Germinal center (tissue), 1 donor: ENCODE data around the gene DCP2.
A peak's percentile ranks its signal among the peaks of the same experiment; 100 is the strongest.

Experiments
- DNase-seq: peaks from one replicate; pipeline ENCODE4 v3.0.0; 2012; ENCODE audit warnings: mixed read lengths, low spot score

Gene DCP2

DNA sequence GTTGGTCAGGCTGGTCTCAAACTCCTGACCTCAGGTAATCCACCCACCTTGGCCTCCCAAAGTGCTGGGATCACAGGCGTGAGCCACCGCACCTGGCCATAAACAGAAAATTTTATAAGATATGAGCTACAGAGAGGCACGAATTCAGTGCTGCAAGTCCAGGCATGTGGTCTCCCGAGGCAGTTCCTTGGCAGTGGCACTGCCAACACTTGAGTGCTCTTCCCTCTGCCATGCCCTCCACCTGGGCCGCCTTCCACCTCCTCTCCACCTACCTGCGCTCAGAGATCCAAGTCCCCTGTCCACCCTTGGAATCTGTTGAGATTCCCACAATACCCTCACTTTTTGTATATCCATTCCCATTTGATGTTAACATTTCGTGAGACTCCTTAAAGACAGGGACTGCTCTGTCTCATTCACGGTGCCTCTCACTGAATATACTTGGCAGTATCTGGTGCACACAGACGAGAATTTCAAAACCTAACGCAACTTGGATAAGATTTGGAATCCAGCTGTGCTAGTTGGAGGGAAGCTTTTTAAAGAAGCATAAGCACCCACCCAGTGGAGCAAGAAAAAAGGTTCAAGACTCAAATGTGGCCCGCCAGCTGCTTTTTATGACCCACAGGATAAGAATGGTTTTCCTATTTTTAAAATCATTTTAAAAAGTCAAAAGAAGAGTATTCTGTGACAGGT, 68.3 kb downstream of the DCP2 start:
- DNase-seq: no peak

DNA sequence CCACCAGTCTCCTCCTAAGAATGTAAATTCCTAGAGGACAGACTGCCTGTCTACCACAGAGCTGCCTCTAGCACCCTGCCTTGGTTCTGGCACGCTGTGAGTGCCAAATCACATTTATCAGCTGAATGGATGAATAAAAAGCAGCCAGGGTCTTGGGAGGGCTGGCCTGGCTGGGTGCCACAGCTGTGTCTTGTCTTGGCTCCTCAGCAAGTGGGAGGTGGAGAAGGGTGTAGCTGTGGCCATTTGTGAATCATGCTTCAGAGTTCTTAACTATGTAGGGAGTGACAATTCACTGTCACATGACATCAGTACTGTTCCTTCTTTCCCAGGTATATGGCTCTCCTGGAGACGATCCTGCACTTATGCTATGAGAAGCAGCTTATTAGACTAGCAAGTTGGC, 70.6 kb downstream of the DCP2 start:
- no peak for DNase-seq

DNA sequence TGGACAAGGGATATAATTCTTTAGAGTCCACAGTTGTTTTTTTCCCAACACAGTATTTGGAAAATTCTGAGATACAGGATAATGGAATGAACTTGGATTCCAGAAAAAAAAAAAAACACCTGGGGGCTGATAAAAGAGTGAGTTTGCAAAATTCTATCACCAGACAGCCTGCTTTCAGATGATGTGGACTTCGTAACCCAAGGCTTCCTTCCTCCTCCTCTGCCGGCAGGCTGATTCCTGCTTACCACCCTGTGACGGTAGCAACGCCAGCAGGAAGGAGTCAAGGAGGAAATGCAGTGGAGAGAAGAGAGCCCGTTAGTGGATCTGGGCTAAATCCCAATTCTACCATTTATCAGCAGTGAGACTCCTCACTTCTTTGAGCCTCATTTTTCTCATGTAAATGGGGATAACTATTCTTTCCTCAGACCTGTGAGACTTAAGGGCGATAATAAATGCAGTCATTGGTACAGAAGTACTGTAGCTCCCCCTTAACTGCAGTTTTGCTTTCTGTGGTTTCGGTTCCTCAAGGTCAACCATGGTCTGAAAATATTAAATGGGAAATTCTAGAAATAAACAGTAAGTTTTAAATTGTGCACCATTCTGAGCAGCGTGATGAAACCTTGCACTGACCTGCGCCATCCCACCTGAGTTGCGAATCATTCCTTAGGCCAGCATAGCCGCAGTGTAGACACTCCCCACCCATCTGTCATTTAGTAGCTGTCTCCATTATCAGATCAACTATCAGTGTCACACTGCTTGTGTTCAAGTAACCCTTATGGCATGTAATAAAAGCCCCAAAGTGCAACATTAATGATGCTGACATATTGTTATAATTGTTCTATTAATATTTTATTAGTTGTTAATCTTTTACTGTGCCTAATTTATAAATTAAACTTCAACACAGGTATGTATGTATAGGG, 71.4 kb downstream of the DCP2 start:
- DNase-seq: peak; percentile 37

DNA sequence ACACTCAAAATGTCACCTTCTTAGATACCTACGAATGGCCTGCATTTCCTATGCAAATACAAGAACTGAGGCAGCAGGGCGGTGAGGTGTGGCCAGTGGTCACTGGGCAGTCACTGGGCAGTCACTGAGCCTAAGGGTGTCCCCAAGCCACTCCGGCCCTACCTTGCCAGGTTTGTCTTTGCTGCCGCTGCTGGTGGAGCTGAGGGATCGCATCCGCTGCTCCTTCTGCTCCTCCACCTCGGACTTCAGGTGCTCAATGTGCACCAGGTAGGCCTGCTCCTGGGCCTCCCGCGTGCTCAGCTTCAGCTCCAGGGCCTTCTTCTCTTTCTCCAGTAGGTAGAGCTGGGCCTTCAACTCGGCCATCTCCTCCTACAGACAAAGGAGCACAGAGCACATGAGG, 72.3 kb downstream of the DCP2 start:
- DNase-seq: no peak

DNA sequence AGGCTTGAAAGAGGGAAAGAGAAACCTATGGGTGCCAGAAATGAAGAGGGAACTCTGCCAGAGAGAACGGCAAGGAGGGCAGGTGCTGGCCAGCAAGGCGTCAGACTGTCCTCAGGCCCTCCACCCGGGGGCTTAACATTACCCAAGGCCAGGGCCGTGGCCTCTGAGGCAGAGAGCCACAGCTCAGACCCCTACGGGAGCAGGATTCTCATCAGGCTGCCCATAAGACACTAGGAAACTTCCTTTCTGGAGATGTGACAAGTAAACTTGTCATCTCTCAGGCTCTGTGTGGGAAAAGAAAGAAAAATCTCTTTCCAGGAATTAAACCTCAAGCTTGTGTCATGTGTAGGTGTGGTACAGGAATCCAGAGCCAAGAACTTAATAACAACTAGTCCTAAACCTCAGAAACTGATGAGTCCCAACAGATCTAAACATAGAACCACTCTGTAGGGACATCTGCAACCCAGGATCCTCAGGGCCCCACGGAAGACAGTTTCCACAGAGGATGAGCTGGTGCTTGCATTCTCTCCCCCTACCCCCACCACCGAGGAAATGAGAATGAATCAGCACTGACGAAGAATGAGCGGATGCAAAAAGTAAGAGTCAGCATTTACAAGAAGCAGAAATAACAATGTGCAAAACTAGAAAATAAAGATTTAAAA, 74.3 kb downstream of the DCP2 start:
- no peak for DNase-seq

DNA sequence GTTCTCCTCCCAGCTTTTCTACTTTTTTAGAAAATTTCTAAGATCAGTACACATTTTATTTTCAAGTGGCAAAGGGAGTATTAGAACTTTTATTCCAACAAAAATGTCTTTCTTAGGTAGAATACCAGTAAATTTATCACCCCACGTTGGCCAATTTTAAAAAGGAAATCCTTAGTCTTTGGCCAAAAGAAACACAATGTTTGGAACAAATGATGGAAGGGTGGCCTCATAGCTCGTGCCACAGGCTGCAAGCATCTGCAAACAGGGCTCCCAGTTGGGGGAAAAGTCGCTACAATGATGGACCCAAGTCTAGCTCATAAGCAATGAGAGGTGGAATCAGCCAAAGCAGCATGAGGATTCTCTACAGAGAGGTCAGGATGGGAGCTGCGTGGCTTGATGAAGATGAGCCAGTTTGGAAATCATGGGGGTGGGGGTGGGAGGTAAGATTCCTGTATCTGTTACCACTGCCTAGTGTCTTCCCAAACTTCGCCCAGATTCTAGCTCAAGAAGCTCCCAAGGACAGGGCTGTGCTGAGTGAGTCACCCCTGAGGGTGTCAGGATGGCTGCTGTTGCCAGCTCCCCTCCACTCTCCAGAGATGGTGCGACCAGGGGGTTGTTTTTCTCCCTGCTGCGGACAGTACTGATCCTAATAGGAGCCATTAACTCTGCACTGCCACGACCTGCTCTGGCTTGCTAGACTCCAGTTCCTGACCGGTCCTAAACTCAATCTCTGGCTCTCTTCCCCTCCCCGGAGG, 75.6 kb downstream of the DCP2 start:
- no peak for DNase-seq

DNA sequence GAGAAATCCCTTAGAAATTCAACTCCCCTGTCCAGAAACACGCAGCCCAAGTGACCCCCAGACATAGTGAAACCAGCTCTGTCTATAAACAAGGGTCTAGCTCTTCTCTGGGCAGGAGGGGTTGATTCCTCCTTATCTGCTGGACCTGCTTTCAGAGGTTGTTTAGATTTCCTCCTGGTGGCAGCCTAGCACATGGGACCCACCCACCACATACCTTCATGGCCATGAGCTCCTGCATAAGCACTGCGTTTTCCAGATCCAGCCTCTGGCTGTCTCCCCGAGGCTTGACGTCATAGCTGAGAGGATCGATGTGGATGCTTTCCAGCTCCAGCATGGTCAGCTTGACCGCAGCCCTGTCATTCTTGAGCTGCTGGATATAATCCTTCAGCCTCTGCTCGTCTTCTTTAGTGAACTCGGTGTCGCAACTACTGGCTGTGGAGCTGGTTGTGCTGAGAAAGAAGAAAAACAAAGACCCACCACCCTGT, 77.0 kb downstream of the DCP2 start:
- DNase-seq: no peak

DNA sequence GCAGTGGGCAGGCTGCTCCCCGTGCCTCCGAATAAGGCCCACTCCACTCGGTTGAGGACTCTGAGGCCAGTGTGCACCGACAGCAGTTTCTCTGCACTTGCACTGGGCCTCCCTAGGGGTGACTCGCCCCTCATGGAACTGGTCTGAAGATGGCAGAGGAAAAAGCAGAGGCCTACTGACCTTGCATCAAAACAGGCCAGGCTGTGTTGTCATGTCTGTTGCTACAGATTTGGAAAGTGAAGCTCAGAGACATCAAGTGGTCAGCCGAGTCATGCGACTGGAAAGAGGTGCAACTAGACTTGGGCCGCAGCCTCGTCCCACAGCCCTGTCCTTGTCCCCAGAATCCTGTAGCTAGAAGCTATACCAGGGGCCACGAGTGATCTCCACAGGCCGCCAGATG, 78.3 kb downstream of the DCP2 start:
- DNase-seq: no peak

DNA sequence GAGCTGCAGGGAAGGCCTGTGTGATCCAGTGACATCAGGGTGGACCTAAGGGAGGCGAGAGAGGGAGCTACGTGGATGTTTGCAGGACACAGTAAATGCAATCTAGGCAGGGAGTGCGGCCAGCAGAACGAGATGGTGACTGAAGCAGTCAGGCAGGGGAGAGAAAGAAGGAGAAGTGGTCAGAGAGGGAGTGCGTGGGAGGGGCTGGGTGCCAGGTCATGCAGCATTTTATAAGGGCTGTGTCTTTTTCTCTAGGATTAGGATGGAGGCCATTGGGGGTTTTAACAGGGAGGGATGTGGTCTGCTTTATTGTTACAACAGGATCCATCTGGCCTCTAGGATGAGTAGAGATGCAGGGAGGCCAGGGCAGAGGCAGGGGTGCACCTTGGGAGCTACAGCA, 80.4 kb downstream of the DCP2 start:
- no peak for DNase-seq

DNA sequence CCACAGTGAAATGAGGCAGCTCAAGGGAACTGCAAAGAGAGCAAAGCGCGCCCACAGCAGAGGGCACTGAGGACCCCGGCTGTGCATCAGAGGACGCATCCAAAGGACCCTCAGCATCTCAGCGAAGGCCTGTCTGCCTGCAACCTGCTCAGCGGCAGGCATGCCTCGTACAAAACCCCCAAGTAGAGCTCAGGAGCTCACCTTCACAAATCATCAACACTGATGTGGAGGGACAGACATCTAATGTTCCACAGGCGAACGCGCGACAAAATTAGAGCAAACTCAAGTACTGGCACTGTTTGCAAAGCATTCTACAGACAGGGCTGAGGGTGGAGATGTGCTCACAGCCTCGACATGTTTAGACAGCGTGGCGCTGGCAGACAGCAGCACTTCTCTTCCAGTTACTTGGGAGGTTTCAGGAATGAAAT, 81.0 kb downstream of the DCP2 start:
- DNase-seq: no peak

DNA sequence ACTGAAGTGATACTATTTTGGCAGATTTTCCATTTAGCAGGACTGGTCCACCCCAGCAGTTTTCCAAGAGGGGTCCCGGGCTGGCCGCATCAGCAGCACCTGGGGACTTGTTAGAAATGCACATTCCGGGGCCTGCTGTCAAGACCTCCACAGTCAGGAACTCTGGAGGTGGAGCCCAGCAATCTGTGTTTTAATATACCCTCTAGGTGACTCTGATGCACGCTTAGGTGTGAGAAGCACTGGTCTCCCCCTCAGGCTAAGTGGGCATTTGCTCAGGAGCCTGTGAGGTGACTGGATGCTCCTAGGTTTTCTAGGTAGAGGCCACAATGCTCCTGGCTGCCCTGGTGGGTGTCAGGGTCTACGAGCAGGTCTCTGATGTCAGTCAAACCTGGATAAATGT, 81.7 kb downstream of the DCP2 start:
- DNase-seq: no peak

DNA sequence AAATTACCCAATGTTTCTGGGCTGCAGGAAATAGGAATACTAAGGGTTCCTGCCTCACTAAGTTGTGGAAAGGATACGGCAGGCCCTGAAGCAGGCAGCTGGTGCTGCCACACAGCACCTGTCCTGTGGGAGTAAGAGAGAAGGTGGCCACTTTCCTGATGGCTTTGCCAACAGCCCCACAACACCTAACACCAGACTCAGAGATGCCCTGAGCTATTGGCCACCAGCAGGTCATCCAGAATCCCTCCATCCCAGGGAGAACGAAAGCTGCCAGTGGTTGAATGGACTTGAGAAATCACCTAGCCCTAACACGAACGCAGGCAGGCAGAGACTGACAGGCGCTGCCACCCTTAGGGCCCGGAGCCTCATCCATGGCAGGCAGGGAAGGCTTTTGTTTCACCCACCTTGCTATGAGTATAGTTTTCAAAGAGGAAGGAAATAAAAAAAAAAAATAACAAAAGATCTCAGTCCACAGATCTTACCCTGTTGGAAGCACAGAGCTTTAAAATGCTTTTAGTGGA, 82.2 kb downstream of the DCP2 start:
- no peak for DNase-seq

DNA sequence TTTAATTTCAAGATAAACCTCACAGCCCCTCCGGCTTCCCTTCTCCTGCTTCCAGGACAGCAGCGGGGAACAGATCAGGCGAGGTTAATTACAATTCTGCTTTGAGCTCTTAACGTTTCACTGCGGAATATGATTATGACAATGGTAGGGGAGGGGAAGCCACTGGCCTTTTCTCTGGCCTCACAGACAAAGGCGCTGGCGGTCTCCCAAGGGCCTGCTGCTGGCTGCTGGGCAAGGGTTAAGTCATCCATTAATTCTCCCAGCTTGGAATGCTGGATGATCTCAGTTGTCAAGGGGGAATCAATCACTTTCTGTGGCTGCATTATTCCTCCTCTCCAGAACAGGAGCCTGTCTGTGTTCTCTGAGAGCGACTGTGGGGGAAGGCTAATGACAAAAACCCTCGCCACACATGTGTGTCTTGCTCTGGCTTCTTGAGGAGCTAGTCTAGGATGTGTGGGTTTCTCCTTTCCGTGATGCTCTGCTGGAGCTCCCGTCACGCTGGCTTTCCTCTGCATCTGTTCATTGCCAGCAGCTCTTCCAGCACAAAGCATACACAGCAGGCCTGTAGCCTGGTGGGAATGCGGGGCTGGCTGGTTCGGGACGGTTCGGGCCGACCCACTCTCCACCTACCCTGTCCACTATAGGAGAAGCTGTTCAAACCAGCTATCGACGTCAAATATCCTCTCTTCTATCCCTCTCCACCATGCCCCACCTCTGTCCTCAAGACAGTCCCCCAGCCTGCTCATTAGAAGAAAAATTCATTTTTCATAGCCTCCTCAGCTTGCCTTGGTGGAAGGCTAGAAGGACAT, 82.8 kb downstream of the DCP2 start:
- DNase-seq: no peak

DNA sequence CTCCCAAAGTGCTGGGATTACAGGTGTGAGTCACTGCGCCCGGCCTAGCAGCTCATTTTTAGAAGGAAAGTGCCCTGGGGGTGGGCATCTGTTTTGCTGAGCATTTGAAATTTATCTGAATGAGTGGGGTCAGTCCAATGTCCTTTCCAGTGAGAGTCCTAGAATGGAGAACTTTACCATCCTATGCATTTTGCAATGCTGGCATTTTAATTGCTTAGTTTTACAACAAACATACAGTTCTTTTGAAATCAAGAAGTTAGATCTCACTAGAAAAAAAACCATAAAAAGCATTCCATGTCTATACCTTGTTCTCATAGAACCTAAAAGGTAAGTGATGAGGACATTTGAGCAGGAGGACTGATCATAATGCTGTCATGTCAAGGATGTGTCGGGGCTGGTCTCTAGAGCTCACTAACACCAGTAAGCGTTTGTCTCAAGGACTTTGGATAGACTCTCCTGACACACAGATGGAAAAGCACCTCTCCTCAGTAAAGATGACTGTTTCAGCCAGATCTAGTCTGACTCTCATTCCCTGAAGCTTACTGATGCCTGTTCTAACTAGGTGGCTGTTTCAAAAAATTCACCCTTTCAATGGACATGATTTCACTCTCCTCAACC, 83.9 kb downstream of the DCP2 start:
- no peak for DNase-seq

DNA sequence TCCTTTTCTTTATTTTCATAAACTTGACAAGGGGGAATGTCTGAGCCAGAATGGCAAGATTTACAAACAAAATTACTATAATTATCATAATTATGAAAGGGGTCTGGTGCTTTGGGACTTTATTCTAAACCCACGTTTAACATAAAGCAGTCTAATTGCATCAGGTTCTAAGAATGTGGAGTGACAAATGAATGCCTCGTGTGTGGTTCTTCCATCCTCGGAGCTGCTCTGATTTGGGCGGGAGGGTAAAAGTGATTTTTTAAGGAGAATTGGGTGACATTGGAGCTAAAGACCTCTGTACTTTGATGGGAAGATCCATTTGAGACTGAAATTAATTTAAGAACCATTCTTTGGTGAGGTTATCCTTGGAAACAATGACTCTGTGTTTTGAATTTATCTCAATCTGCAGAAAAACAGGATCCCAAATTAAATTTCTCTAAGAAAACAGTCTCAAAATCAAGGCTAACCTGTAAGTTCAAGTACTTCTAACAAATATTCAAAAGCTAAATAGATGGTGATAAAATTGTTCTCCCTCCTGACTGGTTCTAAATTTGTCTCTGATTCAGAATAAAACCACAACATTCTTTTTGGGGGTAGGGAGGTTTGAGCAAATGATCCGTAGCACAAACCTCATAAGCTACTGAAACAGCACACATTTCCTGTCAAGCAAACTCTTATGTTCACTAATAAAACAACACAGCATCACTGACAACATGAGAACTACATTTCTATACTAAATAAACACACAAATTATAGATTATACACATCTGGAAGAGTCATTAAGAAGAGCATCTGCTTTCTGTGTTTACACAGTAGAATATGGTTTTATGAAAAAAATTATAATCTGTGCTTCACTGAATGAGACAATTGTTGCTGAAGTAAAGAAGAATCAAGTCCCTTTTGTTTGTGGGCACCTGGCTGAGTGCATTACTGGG, 85.5 kb downstream of the DCP2 start:
- DNase-seq: no peak

DNA sequence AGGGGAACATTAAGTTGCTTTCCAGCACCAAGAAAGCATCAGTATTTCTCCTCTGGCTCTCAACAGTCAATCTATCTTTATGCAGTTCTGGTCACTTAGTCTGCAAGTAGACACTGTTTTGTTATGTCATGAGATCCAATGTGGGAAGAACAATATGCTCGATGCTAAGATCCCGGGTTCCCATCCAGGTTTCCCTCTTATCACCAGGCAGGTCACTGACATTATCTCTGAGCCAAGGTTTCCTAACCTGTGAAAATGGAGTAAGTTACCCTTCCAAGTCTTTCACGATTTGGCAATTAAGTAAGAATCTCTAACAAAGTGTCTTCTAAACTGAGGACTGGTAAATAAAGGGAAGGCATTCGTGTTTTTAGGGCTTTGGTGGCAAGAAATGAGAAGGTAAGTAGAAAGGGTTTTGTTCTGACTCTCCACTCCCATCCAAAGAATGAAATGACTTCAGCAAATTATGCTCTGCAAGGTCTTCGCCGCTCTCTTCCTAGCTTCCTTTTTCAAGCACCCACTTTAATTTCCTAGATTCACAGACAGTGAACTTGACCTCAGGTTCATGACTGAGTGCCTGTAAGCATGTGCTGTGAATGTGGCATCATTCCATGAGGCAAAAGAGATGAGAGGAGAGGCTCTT, 86.4 kb downstream of the DCP2 start:
- no peak for DNase-seq

DNA sequence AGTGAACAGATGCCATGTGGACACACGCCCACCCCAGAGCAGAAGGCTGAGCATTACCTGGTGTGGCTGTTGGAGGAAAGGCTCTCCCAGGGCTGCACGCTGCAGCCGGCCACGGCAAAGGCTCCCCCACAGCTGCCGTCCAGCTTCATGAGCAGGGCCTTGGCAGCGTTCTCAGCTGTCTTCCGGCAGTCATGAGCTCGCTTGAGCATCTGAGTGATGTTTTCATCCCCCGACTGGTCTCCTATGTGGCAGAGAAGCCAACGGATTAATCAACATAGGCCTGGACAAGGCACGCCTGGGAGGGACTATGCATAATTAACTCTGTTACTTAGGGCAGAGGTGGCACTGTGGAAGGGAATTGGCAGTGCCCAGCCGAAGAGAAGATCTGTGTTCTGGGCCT, 87.3 kb downstream of the DCP2 start:
- DNase-seq: no peak

DNA sequence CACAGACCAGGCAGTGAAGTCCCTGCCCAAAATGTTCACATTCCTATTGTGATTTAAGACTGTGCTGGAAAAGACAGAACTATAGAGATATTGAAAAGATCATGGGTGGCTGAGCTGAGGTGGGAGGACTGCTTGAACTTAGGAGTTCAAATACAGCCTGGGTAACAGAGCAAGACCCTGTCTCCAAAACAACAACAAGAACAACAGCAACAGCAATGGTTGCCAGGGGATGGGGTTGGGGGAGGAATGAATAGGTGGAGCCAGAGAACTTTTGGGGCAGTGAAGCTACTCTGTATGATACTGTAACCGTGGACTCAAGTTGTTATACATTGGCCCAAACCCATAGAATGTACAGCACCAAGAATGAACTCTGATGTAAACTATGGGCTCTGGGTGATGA, 88.2 kb downstream of the DCP2 start:
- no peak for DNase-seq

DNA sequence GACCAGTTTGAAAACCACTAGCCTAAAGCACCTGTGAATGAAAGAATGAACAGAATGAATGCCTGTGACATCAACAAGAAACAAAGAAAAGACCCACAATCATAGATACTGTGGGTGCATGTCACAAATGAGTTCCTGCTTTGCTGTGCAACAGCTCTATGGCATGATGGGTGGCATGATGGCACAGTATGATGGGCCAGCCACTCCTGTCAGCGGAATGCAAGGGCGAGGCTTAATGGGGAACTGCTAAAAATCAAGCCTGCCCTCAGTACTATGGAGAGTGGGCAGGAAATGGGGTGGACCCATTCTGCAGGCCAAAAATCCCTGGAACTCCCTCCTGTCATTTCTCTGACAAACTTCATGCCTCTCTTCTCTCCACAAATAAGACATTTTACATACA, 89.0 kb downstream of the DCP2 start:
- DNase-seq: no peak
